GM18951 (cell line): ENCODE measurements around the gene CCDC88A.
"Not testable (repeated sequence)": the region's sequence is repeated elsewhere in the genome, so short reads cannot be mapped to it uniquely, and the experiment has no call there.

Experiments used
- POLR2A ChIP-seq: IDR thresholded peaks from 4 replicates; pipeline ENCODE4 v1.6.1; 2011; ENCODE audit warnings: mild to moderate bottlenecking; ENCODE audit not compliant: insufficient read length, insufficient read depth; ENCODE audit errors: extremely low read depth
- in situ Hi-C: fragments of 300-500 bp; cut with MboI; formaldehyde crosslinking; loops from one replicate; pipeline ENCODE4 v1.12.0; 2022; ENCODE audit warnings: low sequenced_read_pairs, mixed read lengths, inconsistent platforms; ENCODE audit not compliant: unreplicated experiment

CCDC88A gene

DNA sequence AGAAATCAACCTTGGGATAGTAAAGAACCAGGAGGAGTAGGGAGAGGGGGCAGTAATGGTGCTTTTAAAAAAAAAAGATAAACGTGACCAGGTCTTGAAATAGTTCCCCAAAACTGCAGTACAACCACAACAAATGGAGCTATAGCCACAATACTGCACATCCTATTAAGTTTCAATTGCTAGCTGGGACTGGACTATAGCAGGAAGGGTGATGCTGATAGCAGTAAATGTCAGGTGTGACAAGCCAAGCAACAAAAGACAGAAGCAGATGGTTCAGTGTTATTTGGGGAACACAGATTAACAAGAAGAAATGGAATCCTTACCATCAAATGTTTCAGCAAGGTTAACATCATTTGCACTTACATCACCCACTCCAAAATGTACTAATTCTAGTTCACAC lies 177.0 kb downstream of the CCDC88A start:
- no peak for TF ChIP-seq POLR2A
- in situ Hi-C loops, result no loop called here

- in situ Hi-C loops, result not testable (repeated sequence)
Measured at GRCh38 chr2:55241582-55241981, 178.1 kb downstream of the CCDC88A start.

- TF ChIP-seq POLR2A, result no peak
- in situ Hi-C loops, result no loop called here
Measured at GRCh38 chr2:55239656-55240222, 179.9 kb downstream of the CCDC88A start.
